Measurements from ENCODE around the gene IL22RA1.

The IL22RA1 gene, protein sequence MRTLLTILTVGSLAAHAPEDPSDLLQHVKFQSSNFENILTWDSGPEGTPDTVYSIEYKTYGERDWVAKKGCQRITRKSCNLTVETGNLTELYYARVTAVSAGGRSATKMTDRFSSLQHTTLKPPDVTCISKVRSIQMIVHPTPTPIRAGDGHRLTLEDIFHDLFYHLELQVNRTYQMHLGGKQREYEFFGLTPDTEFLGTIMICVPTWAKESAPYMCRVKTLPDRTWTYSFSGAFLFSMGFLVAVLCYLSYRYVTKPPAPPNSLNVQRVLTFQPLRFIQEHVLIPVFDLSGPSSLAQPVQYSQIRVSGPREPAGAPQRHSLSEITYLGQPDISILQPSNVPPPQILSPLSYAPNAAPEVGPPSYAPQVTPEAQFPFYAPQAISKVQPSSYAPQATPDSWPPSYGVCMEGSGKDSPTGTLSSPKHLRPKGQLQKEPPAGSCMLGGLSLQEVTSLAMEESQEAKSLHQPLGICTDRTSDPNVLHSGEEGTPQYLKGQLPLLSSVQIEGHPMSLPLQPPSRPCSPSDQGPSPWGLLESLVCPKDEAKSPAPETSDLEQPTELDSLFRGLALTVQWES

DNA sequence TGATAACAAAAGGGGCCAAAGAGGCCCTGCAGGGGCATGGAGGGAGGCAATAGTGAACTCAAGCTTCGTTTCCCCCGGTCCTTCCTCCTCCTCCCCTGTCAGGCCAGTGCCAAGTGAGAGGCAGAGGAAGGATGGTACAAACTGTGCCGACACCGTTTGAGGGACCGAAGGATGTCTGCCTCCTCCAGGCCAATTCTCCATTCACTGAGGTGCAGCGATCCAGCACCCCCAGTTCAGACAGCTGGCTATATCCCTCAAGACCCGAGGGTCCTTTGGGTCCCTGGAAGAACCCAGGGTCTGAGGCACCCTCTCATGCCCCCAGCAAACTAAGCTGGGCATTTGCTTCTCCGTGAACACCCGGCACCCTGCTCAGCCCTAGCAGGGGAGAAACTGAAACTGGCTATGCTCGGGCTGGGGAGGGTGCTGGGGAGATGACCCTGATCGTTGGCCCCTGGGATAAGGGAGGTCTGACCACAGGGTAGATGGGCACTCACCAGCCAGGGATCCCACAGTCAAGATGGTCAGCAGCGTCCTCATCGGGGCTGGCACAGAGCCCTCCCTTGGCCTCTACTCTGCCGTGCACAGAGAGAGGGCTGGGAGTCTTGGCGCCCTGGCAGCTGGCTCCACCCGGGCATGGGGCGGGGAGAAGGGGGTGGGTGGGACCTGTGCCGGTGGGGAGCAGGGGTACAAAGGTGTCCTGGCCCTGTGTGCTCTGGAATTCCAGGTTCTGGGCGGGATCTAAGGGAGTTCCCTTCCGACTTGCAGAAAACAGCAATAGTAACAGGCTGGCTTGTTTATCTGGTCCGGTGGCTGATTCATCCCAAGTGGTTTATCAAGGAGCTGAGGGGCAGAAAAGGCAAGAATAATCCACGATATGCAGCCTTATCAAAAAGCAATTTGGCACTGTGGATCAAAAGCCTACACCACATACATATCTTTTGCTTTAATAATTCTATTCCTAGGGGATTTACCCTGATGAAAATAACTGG is at the start of gene IL22RA1:
Gene IL22RA1, minus strand, starts transcription at position 595 of the 989 bp plus-strand sequence. Its CDS starts 58 bp downstream, at position 537.
- H3K27me3 ChIP-seq = no peaks in the 10 kb centered on the region
- H3K27ac ChIP-seq = peak within 1 kb of the TSS in 1 of 11 experiments; percentile 9; a peak in 1 of 22 replicates
- no peaks in the 10 kb centered on the region for H4K20me1 ChIP-seq
- H3K4me2 ChIP-seq = peak within 1 kb of the TSS in 9 of 11 experiments; percentile 32 to 64 (median 44); a peak in 17 of 22 replicates
- TF ChIP-seq Cebpa-rat (IDR thresholded peaks at IDR 0.05) = no peak
- H3K36me3 ChIP-seq = no peaks in the 10 kb centered on the region
- H3K9me3 ChIP-seq (replicated peaks in 1 of 11) = peaks cover 6 to 25% (median 15%) of the 10 kb centered on the region in 11 experiments; a peak in 18 of 22 replicates
- H3K4me1 ChIP-seq = peaks cover 0 to 33% (median 26%) of the 10 kb centered on the region in 10 experiments; a peak in 17 of 20 replicates
- H3K4me3 ChIP-seq = no peak within 1 kb of the TSS
- H3K9ac ChIP-seq = 0 out of 22 replicates have a peak within 1 kb of the TSS, but pooled peaks of 1 of the 11 experiments have one; percentile 7

DNA sequence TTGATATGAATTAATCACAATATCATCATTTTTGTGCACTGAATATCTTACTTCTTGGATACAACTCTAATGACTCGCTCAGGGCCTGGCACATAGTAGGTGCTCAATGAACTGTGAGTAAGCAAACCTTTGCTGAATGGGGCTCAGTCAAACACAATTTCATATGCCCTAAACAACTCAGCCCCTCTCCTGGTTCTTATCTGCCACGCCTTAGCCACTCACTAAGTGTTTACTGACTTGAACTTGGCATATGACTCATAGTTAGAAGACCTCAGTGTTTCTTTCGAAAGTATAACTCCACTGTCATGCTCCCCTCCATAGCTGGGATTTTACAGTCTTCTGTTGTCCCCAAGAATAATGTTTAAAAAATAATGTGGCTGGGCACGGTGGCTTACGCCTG is 48.9 kb upstream of the IL22RA1 start:
- Histone ChIP-seq H3K36me3 (no peaks in the 10 kb centered on the region; a peak in 1 of 22 replicates), H3K9me3 (replicated peaks in 1 of 11) (peaks cover 0 to 24% (median 13%) of the 10 kb centered on the region in 11 experiments; a peak in 13 of 22 replicates), H4K20me1 (no peaks in the 10 kb centered on the region), H3K27ac (peak overlapping the region; percentile 54 to 97 (median 96); a peak in 21 of 22 replicates), H3K27me3 (peaks cover 7 to 26% (median 11%) of the 10 kb centered on the region in 11 experiments; a peak in 20 of 22 replicates), H3K4me1 (peaks cover 61 to 97% (median 73%) of the 10 kb centered on the region in 10 experiments), H3K4me2 (peak overlapping the region; percentile 55 to 98 (median 88)), H3K9ac (peak overlapping the region in 9 of 11 experiments; percentile 79 to 94 (median 87); a peak in 18 of 22 replicates), H3K4me3 (peak overlapping the region in 3 of 10 experiments; percentile 9 to 32 (median 24); a peak in 2 of 20 replicates)
- no peak for TF ChIP-seq Cebpa-rat (IDR thresholded peaks at IDR 0.05)

DNA sequence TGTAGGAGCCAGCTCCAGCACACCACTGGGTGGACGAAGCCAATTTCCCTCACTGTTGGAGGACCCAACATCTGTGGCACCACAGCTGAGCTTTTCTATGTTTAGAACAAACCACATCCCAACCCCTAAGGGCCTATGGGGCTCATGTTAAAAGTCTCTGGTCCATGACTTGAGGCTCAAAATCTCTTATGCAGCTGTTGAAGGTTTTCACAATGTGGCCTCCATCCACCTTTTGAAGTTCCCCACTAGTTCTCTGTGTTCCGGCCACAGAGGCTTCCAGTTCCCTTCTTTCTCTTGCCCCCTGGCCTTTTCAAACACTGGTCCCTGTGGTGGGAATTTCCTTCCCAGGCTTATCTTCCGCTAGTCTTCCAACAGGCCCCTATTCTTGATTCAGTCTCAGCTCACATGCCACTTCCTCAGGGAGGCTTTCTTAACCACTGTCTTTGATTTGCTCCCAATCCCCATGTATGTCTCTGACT is 48.1 kb upstream of the IL22RA1 start:
- Histone ChIP-seq H3K4me2 (peak overlapping the region; percentile 83 to 98 (median 94)), H3K4me3 (peak overlapping the region in 4 of 10 experiments; percentile 12 to 32 (median 27); a peak in 3 of 20 replicates), H3K4me1 (peaks cover 70 to 97% (median 77%) of the 10 kb centered on the region in 10 experiments), H3K27me3 (peaks cover 14 to 34% (median 19%) of the 10 kb centered on the region in 11 experiments; a peak in 20 of 22 replicates), H3K36me3 (no peaks in the 10 kb centered on the region; a peak in 1 of 22 replicates), H3K9ac (peak overlapping the region in 10 of 11 experiments; percentile 55 to 94 (median 86); a peak in 19 of 22 replicates), H3K9me3 (replicated peaks in 1 of 11) (peaks cover 0 to 24% (median 13%) of the 10 kb centered on the region in 11 experiments; a peak in 13 of 22 replicates), H3K27ac (peak overlapping the region; percentile 54 to 97 (median 96); a peak in 21 of 22 replicates), H4K20me1 (no peaks in the 10 kb centered on the region)
- TF ChIP-seq Cebpa-rat (IDR thresholded peaks at IDR 0.05) = peak in 6 of 11 experiments; percentile 68 to 91 (median 84); a peak in 12 of 22 replicates

DNA sequence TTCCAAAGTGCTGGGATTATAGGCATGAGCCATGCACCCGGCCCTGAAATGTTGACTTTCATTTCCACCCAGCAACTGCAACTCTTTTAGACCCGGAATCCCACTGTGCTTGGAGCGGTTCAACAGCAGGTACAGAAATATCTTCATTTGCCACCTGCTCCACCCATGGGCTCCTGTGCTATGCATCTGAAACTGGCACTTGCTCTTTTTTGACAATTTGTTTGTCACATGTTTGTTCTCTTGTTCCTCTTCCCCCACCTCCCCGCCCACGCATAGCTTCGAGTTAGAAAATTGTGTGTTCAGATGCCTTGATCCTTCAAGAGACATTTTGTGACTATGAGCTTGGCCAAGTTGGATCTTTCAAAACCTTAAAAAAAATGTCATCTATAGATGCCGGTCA is 46.6 kb upstream of the IL22RA1 start:
- Histone ChIP-seq H3K4me3 (peak overlapping the region; percentile 5 to 55 (median 30); a peak in 12 of 20 replicates), H4K20me1 (no peaks in the 10 kb centered on the region), H3K27me3 (peaks cover 14 to 44% (median 26%) of the 10 kb centered on the region in 11 experiments; a peak in 20 of 22 replicates), H3K4me2 (peak overlapping the region; percentile 83 to 98 (median 94)), H3K36me3 (peaks cover 0 to 8% (median 0%) of the 10 kb centered on the region in 11 experiments; a peak in 1 of 22 replicates), H3K9me3 (replicated peaks in 1 of 11) (peaks cover 0 to 24% (median 13%) of the 10 kb centered on the region in 11 experiments; a peak in 13 of 22 replicates), H3K9ac (peak overlapping the region; percentile 23 to 94 (median 84); a peak in 21 of 22 replicates), H3K4me1 (peaks cover 68 to 97% (median 85%) of the 10 kb centered on the region in 10 experiments), H3K27ac (peak overlapping the region; percentile 56 to 97 (median 96); a peak in 21 of 22 replicates)
- TF ChIP-seq Cebpa-rat (IDR thresholded peaks at IDR 0.05) = no peak

DNA sequence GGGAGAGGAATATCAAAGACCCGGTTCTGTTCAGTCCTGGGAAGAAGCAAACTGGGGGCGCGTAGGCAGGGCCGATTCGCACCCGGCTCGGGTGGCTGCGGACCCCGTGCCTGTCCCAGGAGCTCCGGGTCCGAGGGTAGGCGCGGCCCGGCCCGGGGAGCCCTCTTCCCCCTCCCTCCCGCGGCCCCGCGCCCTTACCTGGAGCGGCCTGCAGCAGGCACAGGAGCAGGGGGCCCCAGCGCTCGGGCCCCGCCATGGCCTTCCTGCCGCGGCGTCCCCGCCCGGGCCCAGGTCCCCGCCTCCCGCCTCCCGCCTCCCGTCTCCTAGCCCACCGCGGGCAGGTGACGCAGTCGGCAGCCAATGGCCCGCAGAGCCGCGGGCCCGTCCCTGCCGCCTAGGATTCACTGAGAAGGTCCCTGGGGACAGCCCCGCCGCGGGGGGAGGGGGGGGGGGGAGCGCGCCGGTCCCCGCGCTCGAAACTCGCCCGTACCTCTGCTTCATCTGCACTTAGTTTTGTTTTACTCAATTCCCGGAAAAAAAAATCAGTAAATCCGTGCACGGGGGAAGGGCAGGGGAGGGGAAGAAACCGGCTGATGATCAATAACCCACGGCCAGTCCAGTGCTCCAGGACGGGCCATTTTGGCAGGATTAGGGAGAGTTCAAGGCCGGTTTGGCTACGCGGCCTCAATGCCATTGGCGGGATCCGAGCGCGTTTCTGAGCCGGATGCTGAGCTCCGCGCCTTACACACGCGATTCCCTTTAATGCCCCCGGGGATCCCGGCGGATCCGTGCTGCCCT is 44.3 kb upstream of the IL22RA1 start, which contains the start of gene IFNLR1:
Gene IFNLR1, minus strand, starts transcription at position 297 of the 798 bp plus-strand sequence. Its CDS starts 41 bp downstream, at position 256.
- Histone ChIP-seq H3K4me3 (peak within 1 kb of the TSS; percentile 56 to 81 (median 72)), H3K4me1 (peaks cover 52 to 88% (median 78%) of the 10 kb centered on the region in 10 experiments), H3K27ac (peak within 1 kb of the TSS; percentile 55 to 97 (median 95); a peak in 21 of 22 replicates), H3K36me3 (peaks cover 0 to 30% (median 0%) of the 10 kb centered on the region in 11 experiments; a peak in 6 of 22 replicates), H3K27me3 (peaks cover 14 to 32% (median 26%) of the 10 kb centered on the region in 11 experiments; a peak in 20 of 22 replicates), H3K9ac (peak within 1 kb of the TSS; percentile 82 to 94 (median 90)), H4K20me1 (peaks cover 0 to 8% (median 0%) of the 10 kb centered on the region in 11 experiments; a peak in 2 of 22 replicates), H3K9me3 (replicated peaks in 1 of 11) (peaks cover 0 to 9% (median 7%) of the 10 kb centered on the region in 11 experiments; a peak in 13 of 22 replicates), H3K4me2 (peak within 1 kb of the TSS; percentile 83 to 98 (median 94))
- no peak for TF ChIP-seq Cebpa-rat (IDR thresholded peaks at IDR 0.05)

DNA sequence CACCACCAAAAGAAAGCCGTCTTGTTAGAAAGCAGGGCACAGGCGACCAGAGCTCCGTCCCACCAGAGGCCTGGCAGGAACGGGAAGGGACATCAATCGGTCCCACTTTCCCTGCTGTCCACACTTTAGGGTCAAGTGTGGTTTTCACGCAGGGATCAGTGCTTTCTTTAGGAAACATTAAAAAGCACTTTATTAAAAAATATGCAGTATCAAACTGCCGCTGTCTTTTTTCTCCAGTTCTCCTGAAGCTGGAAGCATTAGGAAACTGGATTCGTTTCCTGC is 43.7 kb upstream of the IL22RA1 start:
- Histone ChIP-seq H3K9me3 (replicated peaks in 1 of 11) (peaks cover 0 to 5% (median 2%) of the 10 kb centered on the region in 11 experiments; a peak in 12 of 22 replicates), H3K27me3 (peaks cover 14 to 32% (median 26%) of the 10 kb centered on the region in 11 experiments; a peak in 20 of 22 replicates), H3K36me3 (peaks cover 0 to 35% (median 3%) of the 10 kb centered on the region in 11 experiments; a peak in 8 of 22 replicates), H3K9ac (peak overlapping the region; percentile 82 to 94 (median 90)), H3K4me1 (peaks cover 47 to 84% (median 73%) of the 10 kb centered on the region in 10 experiments), H3K4me2 (peak overlapping the region; percentile 83 to 98 (median 94)), H3K27ac (peak overlapping the region; percentile 55 to 97 (median 95); a peak in 21 of 22 replicates), H3K4me3 (peak overlapping the region; percentile 56 to 81 (median 72)), H4K20me1 (peaks cover 0 to 13% (median 0%) of the 10 kb centered on the region in 11 experiments; a peak in 5 of 22 replicates)
- TF ChIP-seq Cebpa-rat (IDR thresholded peaks at IDR 0.05) = no peak

Measured in BLaER1 treated with 17β-estradiol and CSF1 and Interleukin-3, amounts not matched to agents 10 nM and 100 nM (cell line).